Activated T-helper 1 cell treated with Interleukin-2 at 50 U/mL for 16 hours (primary cell): ENCODE measurements around the gene EBLN1.
"Not testable (repeated sequence)": the region's sequence is repeated elsewhere in the genome, so short reads cannot be mapped to it uniquely, and the experiment has no call there.

Source experiments
- DNase-seq: peaks from one replicate; pipeline ENCODE4 v3.0.0-alpha.2; 2020; ENCODE audit warnings: low read depth

Gene EBLN1

DNA sequence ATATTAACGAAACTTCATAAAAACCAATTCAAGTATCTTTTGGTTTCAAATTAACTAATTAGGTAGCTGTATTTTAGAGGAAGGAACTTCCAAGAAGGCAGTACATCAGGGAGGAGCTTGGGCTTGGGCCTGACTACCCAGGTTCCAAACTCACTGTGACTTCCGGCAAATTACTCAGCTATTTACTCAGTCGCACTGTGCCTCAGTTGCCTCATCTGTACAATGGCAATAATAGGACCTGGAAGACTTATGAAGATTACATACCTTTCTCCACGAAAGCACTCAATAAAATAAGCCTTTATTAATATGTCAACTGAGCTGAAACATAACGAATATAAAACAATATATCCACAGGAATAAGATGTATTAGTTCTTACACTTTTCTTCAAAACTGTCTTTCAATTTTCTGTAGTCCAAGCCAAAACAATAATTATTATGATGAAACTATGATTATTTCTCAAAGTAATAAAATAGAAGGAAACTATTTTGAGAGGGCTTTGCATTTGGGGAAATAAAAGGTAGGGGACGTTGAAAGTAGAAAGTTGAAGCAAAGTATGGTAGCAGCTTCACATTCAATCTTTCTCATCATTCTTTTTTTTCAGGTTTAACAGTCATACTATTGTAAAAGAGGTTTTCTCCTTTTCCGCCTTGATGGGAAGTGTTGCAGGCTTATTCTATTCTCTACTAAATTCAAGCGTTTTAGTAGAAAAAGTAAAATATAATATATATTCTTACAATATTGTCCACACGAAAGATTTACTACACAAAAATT is 10.5 kb upstream of the EBLN1 start:
- no peak for DNase-seq

DNA sequence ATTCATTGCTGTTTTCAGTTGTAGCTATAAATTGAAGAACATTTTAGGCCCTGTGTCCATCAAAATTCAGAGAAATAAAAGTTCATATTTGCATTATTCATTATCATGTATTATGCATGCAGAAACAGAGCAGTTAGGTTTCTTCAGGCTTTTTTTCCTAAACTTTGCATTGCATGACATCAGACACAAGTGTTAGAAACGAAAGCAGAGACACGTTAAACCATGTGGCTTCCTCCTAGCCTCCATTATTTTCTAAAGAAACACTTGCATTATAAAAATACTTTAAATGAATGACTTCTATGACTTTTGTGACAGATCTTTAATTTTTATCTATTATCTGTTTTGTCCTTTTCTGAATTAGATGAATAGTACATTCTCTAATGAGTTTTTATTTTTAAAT is 8.8 kb upstream of the EBLN1 start:
- DNase-seq, result no peak

GRCh38 chr10:22222236-22223190 is 4.7 kb upstream of the EBLN1 start:
- DNase-seq, result no peak

DNA sequence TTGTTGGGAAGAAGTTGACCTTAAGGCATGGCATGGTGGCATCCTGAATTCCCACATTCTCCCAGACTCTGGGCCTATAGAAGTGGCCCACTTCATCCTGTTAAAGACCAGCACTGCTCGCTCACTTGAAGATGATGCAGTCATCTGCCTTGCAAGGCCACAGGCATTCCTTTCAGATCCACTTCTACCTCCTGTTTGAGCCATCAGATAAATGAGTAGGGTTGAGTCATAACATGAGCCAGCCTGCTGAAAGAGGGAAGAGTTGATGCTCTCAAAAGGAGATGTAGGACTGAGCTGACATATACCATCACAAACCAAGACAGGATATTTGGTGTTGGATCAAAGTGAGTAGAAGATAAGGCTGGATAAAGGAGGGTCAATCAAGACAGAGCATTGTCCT is 1.5 kb upstream of the EBLN1 start:
- no peak for DNase-seq

DNA sequence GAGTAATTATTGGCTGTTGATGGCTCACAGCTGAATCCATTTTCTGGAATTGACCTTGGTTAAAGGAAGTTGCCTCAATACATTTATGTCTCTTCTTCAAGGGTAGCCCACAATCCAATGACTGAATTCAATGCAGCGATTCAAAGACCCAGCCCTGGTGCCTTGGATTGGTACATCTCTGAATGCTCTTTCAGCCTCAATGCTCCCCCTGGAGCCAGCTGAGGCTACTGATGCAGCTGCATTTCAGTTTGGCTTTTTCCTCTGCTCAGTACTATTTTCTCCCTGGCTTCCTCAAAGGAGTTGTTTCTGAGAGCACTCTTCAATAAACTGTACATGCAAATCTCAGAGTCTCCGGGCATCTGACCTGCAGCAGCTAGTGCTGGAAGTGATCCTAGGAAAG is 633 bp upstream of the EBLN1 start:
- DNase-seq, result no peak

DNA sequence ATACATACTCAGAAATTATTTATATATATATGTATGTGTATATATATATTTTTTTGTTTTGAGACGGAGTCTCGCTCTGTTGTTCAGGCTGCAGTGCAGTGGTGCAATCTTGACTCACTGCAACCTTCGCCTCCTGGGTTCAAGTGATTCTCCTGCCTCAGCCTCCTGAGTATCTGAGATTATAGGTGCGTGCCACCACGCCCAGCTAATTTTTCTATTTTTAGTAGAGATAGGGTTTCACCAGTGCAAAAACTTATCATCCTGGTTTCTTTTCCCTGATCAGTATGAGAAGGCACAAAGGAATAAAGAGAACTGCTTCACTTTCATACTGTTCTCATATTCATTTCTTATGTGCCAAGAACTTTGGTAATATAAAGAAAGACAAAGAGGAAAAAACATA is 731 bp downstream of the EBLN1 start:
- not testable (repeated sequence) for DNase-seq

DNA sequence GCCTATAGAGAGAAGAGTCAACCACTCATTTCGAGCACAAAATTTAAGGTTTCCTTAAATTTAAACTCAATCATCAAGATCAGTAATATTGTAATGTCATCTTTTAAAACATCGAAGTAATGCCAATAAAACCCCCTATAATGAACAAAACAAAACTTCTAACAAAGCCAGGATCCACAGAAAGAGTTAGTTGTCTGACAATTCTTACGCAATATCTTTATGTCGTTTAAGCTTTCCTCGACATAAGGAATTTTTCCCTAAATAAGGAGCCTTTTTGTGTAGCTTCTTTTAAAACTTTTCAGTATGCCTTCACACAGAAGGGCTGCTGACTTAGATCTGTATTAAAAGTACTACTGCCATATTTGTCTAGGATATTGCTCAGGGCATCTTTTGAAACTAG is 7.5 kb downstream of the EBLN1 start:
- DNase-seq, result no peak

DNA sequence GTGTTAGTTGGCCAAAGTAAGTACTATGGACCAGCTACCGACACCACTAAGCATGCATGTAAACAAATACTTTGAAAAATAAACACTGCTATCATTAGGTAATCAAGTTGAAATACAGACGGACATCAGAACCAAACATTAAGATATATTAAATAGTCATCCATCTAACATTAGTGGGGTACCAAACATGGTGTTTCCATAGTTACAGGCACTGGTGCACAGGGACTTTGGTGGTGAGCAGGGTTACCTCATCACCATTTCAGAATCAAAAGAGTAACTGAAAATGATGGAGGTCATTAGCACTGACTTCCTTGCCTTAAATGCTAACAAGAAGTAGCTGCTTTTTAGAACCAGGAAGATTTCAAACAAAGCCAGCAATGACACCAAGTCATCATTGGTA is 23.9 kb downstream of the EBLN1 start:
- DNase-seq, result no peak

DNA sequence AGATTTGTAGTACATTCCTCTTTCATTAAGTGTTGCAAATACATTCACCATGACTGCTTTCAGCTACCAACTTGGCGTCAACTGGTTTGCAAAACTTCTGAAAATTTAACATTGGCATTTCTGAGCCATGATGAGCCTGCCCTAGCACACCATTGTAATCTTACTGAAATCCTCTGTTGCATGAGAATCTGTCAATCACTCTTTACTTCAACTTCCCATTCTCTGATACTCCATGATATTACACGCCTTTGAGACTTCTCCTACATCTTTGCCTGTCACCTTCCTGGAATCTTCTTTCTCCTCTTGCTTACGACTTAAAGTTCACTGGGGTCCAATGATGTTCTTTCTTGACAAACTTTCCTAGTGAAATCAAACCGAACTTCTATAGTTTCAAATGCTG is 32.2 kb downstream of the EBLN1 start:
- no peak for DNase-seq

DNA sequence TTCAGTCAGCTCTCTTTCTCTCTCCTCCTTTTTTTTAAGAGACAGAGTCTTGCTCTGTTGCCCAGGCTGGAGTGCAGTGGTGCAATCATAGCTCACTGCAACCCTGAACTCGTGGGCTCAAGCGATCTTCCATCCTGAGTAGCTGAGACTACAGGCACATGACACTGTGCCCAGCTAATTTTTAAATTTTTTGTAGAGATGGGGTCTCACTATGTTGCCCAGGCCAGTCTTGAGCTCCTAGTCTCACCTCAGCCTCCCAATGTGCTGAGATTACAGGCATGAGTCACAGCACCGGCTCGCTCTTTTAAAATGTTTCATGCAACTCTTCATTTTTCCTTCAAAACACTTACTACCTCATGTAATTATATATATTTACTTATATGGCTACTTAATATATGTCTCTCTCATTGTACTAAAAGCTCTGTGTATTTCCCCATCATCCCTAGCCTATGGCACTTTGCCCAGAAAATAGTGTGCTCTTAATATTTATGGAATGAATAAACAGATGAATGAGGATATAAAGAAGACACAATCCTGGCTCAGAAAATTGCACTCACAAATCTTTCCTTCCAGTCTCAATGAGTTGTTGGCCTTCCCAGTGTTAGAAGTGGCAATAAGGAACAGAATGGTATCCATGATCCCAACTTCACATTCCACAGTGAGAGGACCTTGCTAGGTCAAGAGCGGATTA is 33.9 kb downstream of the EBLN1 start:
- no peak for DNase-seq

DNA sequence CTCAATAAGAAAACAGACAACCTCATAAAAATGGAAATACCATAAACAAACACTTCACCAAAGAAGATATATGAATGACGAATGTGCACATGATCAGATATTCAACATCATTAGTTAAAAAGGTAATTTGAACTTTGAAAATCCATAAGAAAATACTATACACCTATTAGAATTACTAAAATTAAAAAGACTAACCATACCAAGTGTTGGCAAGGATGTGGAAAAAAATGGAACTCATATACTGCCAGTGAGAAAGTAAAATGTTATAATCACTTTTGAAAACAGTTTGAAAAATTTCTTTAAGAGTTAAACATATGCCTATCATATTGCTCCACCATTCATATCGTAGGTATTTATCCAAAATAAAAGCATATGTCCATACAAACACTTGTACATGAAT is 37.1 kb downstream of the EBLN1 start:
- no peak for DNase-seq

- DNase-seq, result no peak
Measured at GRCh38 chr10:22174442-22174841, 43.4 kb downstream of the EBLN1 start.

GRCh38 chr10:22171131-22171530 is 46.7 kb downstream of the EBLN1 start:
- no peak for DNase-seq

- DNase-seq, result no peak
Measured at GRCh38 chr10:22170582-22170981, 47.2 kb downstream of the EBLN1 start.

- DNase-seq, result no peak
Measured at GRCh38 chr10:22159979-22160378, 57.8 kb downstream of the EBLN1 start.

- no peak for DNase-seq
Measured at GRCh38 chr10:22159180-22159579, 58.6 kb downstream of the EBLN1 start.
